ENCODE measurements around the gene NTHL1.

The NTHL1 gene

GRCh38 chr16:2062801-2063200 is 15.2 kb upstream of the NTHL1 start:
- no peak for DNase-seq

- no peak for DNase-seq
Observed at GRCh38 chr16:2061526-2061925, 13.9 kb upstream of the NTHL1 start.

GRCh38 chr16:2061023-2061422 is 13.4 kb upstream of the NTHL1 start:
- DNase-seq, result no peak

GRCh38 chr16:2060346-2060745 is 12.7 kb upstream of the NTHL1 start:
- no peak for DNase-seq

GRCh38 chr16:2058872-2059271 is 11.2 kb upstream of the NTHL1 start:
- no peak for DNase-seq

- no peak for DNase-seq
Observed at GRCh38 chr16:2058420-2058819, 10.8 kb upstream of the NTHL1 start.

- DNase-seq, result no peak
Observed at GRCh38 chr16:2057438-2057837, 9.8 kb upstream of the NTHL1 start.

- no peak for DNase-seq
Observed at GRCh38 chr16:2056681-2057407, 9.2 kb upstream of the NTHL1 start.

- DNase-seq, result no peak
Observed at GRCh38 chr16:2056077-2056476, 8.4 kb upstream of the NTHL1 start.

- DNase-seq, result no peak
Observed at GRCh38 chr16:2054543-2055245, 7.1 kb upstream of the NTHL1 start.

- DNase-seq, result no peak
Observed at GRCh38 chr16:2053897-2054296, 6.3 kb upstream of the NTHL1 start.

- no peak for DNase-seq
Observed at GRCh38 chr16:2053211-2053610, 5.6 kb upstream of the NTHL1 start.

GRCh38 chr16:2048116-2048543 is 496 bp upstream of the NTHL1 start:
- no peak for DNase-seq

GRCh38 chr16:2046893-2047329 is 723 bp downstream of the NTHL1 start:
- no peak for DNase-seq

GRCh38 chr16:2045965-2046892 is 1.4 kb downstream of the NTHL1 start:
- DNase-seq, result no peak

GRCh38 chr16:2044541-2044940 is 3.1 kb downstream of the NTHL1 start:
- DNase-seq, result no peak

- DNase-seq, result no peak
Observed at GRCh38 chr16:2043667-2044451, 3.8 kb downstream of the NTHL1 start.

- DNase-seq, result no peak
Observed at GRCh38 chr16:2042986-2043666, 4.5 kb downstream of the NTHL1 start.

GRCh38 chr16:2042171-2042985 is 5.3 kb downstream of the NTHL1 start:
- no peak for DNase-seq

GRCh38 chr16:2040787-2041522 is 6.7 kb downstream of the NTHL1 start:
- no peak for DNase-seq

Data from activated CD8-positive, alpha-beta memory T cell treated with anti-CD3 and anti-CD28 coated beads, Interleukin-2, amount 50 U/mL, for 4 hours (primary cell).